NCI-H146 treated with DMSO at 0.1 percent for 48 hours (cell line): ENCODE data around the gene SERP1.

Experiments
- DNase-seq: peaks from one replicate; lab custom pipeline; 2025; ENCODE audit not compliant: unreplicated experiment; lab: John Stamatoyannopoulos, UW

Gene SERP1

GRCh38 chr3:150546226-150547044 lies at the start of gene SERP1, which contains the start of gene EIF2A:
Gene SERP1 (minus strand): TSS chr3:150546496. CDS start chr3:150546135, 361 bp downstream.
Gene EIF2A (plus strand): TSS chr3:150546787. CDS start chr3:150546803, 16 bp downstream.
- DNase-seq, result peak; percentile 99

- DNase-seq, result no peak
These were observed 47.9 kb upstream of the SERP1 start for GRCh38 chr3:150594150-150594549.

GRCh38 chr3:150589759-150590158 lies 43.5 kb upstream of the SERP1 start:
- no peak for DNase-seq

GRCh38 chr3:150588027-150588830 lies 41.9 kb upstream of the SERP1 start:
- no peak for DNase-seq

GRCh38 chr3:150583028-150583427 lies 36.7 kb upstream of the SERP1 start:
- no peak for DNase-seq

GRCh38 chr3:150582620-150583019 lies 36.3 kb upstream of the SERP1 start:
- no peak for DNase-seq

- no peak for DNase-seq
These were observed 34.9 kb upstream of the SERP1 start for GRCh38 chr3:150581174-150581573.

GRCh38 chr3:150577855-150578254 lies 31.6 kb upstream of the SERP1 start:
- DNase-seq, result no peak

- no peak for DNase-seq
These were observed 21.0 kb upstream of the SERP1 start for GRCh38 chr3:150567328-150567727.

GRCh38 chr3:150564243-150564642 lies 17.9 kb upstream of the SERP1 start:
- DNase-seq, result no peak

GRCh38 chr3:150557725-150558124 lies 11.4 kb upstream of the SERP1 start:
- no peak for DNase-seq

- DNase-seq, result no peak
These were observed 10.5 kb upstream of the SERP1 start for GRCh38 chr3:150556792-150557191.

- DNase-seq, result no peak
These were observed 9.7 kb upstream of the SERP1 start for GRCh38 chr3:150555859-150556436.

GRCh38 chr3:150547045-150547741 lies 897 bp upstream of the SERP1 start:
- DNase-seq, result no peak

GRCh38 chr3:150545419-150546225 lies 674 bp downstream of the SERP1 start:
- DNase-seq, result peak; percentile 75

GRCh38 chr3:150544726-150545125 lies 1.6 kb downstream of the SERP1 start:
- no peak for DNase-seq

- no peak for DNase-seq
These were observed 2.3 kb downstream of the SERP1 start for GRCh38 chr3:150544041-150544440.

- DNase-seq, result no peak
These were observed 2.8 kb downstream of the SERP1 start for GRCh38 chr3:150543531-150543930.

GRCh38 chr3:150543128-150543527 lies 3.2 kb downstream of the SERP1 start:
- DNase-seq, result no peak

- no peak for DNase-seq
These were observed 5.3 kb downstream of the SERP1 start for GRCh38 chr3:150540991-150541390.
